ENCODE results near the gene HOXC4.
A peak's percentile ranks its signal among the peaks of the same experiment; 100 is the strongest.

HOXC4 gene

DNA sequence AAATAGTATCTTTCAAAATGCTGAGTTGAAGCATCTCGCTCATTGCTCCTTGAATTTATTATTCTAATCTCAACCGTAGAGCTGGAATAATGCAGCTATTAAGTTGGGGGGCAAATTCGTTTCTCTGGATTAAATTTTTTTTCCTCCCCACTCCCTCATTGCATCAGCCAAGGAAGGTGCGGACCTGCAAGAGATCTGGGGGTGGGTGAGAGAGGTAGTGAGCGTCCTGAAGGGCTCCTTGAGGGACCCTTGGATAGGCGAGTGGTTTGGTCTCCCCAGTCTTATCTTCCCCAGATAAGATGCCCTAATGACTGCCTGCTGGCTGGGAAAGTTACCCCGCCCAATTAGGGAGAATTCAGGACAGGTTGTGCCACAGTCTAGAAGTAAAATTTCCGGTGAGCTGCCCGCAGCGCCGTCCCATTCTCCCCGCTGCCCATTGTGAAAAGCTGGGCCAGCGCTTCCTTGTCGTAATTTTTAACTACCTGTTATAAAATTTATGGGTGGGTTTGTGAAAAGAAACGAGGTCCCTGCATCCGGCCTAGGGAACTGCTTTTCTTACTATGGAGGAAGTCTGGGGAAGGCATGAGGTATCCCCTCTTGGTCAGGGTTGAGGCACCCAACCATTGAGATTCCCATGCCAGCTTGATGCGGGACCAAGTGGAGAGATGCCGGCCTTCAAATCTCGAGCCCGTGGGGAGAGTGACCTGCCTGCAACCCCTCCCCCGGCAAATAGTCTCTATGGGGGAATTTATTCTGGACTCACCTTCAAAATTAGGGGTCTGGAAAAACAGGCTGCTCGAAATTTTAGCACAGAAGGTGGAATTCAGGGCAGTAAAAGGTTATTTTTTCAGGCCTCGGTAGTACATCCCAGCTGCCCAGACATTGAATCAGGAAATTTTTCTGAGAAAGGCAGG, 38.4 kb upstream of the HOXC4 start:
- no peak overlapping the region for H3K4me3 ChIP-seq (ENCODE audit: low read depth, low read length)

DNA sequence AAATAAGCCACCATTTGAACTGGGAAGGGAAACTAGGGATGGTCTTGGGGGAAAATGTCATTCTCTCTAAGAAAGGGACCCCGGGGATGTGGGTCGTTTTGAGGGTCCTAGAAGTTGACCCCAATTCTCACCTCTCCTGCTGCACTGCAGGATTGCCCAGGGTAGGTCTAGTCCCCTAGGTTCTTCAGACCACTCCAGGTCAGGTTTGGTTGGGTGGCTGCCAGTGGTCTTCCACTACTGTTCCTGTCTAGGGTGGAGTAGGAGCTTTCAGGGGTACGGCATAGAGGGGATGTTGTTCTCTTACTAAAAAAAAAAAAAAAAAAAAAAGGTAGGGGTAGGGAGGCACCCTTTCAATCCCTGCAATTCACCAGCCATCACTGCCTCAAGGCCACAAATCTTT, 37.6 kb upstream of the HOXC4 start:
- no peak overlapping the region for H3K4me3 ChIP-seq (ENCODE audit: low read depth, low read length)

DNA sequence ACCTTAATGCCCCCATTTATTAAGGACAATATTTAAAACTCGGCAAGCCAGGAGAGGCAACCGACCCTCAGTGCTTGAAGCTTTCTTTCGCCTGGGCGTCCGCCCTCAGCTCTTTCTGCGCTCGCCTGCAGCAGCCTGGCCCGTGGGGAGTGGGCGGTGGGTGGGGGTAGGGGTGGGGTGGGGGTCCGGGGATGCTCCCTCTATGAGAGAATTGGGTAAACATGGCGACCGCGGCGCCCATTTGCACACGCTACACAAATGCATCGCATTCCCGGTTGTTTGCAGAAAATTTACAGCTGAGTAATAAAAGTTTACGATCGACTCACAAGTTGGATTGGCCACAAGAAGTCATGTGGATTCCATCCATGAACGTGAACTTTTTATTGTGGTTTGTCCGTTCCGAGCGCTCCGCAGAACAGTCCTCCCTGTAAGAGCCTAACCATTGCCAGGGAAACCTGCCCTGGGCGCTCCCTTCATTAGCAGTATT, 37.1 kb upstream of the HOXC4 start:
- H3K4me3 ChIP-seq (ENCODE audit: low read depth, low read length), result no peak overlapping the region

DNA sequence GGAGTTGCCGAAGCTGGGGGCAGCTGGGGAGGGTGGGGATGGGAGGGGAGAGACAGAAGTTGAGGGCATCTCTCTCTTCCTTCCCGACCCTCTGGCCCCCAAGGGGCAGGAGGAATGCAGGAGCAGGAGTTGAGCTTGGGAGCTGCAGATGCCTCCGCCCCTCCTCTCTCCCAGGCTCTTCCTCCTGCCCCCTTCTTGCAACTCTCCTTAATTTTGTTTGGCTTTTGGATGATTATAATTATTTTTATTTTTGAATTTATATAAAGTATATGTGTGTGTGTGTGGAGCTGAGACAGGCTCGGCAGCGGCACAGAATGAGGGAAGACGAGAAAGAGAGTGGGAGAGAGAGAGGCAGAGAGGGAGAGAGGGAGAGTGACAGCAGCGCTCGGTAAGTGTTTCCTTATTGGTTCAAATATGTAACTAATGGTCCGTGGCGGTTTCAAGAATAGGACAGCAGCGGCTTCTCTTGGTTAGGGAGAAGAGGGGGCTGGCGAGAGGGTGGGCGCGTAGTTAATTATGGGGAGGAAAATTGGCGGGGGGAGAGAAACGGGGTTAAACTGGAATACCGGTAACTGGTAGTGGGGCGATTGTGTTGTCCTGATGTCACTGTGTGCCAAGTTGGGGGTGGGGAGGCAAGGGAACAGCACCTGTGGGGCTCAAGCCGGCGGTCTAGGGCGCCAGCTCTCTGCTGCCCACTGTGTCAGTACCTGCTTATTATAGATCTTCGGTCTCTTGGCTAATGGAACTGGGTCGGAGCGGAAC, 36.4 kb upstream of the HOXC4 start:
- H3K4me3 ChIP-seq (ENCODE audit: low read depth, low read length), result no peak overlapping the region

DNA sequence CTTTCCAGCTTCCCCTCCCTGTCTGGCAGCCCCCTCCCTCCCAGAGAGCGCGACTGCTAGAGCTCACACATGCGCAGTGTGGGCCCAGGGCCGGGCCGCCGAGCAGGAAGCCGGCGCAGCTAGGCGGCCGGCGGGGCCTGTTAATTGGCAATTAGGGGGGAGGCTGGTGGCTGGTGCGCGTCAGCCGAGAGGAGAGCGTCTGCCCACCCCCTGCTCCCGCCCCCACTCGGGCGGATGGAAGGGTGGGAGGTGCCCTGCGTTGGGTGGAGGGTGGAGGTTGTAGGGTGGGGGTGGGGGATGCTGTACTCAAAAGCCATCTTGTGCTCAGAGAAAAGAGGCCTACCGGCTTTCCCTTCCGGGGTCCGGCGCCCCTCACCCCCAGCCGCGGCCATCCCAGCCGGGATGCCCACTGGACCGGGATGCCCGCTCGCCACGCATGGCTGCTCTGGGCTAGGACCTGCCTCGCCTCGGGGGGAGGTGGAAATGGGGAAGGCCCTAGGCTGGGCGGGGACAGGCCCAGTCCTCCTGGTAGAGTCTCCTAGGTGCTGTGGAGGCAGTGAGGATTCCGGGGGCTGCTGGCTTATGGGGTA, 35.7 kb upstream of the HOXC4 start:
- peak overlapping the region; percentile 2 for H3K4me3 ChIP-seq (ENCODE audit: low read depth, low read length)

DNA sequence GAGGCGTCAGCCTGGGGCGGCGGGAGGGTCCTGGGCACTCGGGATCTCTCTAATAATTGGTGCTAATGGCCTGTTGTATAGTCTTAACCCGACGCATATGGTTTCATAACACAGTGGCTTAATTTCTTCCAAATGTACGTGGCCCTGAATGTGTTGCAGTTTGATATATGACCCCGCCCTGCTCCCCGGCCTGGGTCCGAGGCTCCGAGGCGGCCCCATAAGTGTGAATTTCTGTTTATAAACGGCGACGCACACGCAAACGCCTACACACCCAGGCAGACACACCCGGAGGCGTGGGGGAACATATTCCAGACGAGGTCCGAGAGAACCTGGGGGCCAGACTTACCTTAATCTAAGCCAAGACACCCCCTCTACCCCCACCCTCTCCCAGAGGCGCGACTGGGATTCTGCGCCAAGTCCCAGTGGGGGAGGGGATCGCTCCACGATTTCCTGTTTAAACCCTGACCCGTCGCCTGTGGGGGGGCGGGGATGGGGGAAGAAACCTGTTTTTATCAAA, 35.1 kb upstream of the HOXC4 start:
- peak overlapping the region; percentile 2 for H3K4me3 ChIP-seq (ENCODE audit: low read depth, low read length)

DNA sequence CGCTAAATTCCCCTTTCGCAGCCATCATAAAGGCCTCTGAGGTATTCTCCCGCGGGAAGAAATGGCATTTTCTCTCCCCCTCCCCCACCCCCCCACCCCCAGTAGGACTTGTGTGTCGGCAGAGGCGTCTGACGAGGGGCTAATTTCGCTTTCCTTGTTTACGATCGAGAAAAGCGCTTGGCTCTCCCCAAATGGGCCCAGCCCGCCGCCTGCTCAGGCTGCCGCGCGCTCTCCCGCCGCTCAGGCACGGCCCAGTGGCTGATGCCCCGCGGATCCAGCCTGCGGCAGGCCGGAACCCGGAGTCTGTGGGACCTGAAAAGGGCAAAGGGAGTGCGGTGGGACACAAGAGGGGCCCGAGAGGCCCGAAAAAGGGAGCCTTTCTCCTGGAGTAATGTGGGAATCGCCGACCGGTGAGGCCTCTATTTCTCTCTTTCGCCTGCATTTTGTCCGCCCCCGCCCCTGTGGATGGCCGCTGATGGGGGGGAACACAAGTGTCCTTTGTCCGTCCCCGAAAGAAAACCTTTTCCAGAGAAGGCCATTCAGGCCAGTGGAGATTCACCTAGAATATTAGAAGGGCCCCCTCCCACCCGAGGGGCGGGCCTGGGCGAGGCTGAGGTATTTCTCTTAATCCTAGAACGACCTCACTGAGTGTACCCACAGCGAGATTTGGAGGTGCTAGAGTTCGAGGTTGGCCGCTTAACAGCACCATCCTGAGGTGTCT, 34.4 kb upstream of the HOXC4 start:
- no peak overlapping the region for H3K4me3 ChIP-seq (ENCODE audit: low read depth, low read length)

DNA sequence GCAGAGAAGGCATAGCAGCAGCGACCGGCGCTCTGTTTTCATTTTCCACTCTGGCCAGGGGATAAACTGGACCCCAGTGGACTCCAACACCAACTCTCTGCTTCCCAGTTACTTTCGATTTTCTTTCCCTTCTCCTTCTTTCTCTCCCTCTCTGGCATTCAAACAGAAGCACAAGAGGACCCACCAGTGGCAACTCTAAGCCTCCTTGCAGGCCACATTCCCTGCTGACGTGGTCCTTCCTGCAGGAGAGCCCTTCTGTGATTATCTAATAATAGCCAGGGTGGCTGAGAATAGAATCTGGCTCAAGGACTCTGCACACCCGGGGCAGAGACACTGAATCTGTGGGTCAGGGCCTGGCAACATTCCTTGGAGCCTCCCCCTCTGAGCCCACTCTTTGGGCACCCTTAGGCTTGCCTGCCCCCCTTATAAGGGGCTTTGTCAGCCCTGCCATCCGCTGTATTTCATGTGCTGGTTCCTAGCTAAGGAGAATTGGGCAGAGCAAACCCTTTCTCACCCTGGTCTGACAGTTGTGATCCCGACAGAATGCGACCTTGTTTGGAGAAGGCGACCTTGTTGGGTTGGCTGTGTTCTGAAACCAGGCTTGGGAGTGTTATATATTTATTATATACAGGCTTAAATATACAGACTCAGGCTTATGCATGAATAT, 33.6 kb upstream of the HOXC4 start:
- H3K4me3 ChIP-seq (ENCODE audit: low read depth, low read length), result no peak overlapping the region

DNA sequence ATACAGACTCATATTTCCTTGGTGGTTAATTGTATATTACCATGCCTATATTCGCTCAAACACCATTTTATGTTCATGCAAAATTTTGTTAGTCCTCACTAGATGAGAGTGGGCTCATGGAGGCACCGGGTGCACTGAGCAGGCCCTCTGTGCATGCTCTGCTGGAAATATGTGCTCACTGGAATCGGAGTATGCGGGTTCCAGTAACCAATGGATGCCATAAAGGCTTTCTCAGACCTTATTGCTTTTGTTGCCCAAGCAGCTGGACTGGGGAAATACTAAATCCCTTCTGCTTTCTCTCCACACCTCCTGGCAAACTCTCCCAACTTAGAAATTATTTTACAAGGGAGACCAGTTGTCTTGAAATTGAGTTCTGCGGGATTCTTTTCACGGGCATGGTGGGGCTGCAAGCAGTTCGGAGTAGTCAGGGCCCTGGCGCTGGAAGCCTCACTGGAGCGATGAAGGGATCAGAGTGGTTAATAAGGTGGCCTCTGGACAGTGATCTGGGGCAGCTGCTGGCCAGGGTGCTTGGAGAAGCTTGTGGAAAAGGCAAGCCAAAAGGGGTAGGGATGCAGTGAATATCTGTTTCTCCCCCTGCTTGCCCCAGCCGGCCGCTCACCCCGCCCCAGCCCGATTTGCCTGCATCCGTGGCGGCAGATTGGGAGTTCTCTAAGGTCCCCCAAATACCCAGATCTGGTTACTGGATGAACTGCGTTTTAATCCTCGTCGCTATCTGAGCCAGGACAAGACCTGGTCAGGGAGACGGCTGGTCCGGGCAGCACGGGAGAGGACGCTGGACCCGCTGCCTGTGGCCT, 32.8 kb upstream of the HOXC4 start:
- no peak overlapping the region for H3K4me3 ChIP-seq (ENCODE audit: low read depth, low read length)

DNA sequence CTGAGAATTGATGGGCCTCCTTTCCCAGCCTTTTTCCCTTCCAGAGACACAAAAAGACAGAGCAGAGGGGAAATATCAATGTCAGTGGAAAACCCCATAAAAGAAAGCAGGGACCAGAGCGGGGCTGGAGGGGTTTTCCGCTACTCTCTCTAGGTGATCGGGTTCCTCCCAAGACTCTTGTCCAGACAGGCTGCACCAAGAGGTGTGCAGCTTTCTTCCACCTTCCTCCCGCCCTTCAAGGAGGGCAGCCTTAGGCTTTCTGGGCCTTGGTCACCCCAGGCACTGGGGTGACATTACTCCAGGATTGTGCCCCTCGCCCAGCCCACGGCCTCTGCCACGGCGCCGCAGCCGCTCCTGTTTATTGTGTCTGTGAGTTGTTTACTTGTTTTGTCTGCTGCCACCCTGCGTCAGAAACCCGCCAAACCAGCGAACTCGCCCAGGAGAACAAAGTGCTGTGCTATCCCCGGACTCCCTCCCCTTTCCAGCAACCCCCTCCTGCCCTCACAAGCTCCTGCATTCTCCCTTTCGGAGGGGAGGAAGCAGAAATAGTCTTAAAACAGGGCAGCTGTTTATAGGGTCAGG, 32.1 kb upstream of the HOXC4 start:
- no peak overlapping the region for H3K4me3 ChIP-seq (ENCODE audit: low read depth, low read length)

DNA sequence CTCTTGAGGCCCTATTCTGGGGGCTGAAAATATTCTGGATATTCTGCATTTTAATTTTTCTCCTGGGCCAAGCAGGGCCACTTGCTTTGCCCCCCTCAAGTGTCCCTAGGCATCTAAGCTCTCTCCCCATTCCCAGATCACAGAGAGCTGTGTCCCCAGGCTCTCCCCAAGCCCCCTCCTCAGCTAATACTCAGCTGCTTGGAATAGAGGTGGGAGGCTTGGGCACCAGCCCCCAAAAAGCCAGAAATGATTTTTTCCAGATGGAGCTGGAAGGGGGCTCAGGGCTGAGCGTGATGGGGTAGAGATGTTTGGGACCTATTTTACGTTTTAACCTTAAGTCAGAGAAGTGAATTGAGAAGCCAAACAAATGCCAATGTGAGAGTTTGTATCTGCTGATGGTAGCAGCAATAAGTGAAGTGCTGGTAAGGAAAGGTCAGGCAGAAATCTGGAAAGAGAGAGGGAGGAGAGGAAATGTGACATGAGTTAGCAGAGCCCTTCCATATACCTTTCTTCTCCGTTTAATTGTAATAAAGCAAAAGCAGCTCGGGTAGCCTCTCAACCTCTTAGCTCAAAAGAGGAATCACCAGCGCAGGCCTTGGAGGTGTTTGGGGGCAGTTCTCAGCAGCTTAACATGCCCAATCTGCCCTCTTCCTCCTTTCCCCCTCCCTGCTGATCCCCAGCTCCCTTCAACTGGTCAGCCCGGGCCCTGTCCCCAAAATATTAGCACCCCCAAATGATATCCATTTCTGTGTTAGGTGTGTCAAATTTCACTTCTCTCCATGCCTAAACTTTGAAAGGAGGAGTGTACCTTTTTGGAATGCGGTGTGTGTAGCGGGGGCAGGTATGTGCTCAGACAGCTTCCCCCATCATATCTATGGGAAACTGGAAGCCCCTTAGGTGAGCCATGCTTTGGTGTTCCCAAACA, 30.4 kb upstream of the HOXC4 start:
- no peak overlapping the region for H3K4me3 ChIP-seq (ENCODE audit: low read depth, low read length)

DNA sequence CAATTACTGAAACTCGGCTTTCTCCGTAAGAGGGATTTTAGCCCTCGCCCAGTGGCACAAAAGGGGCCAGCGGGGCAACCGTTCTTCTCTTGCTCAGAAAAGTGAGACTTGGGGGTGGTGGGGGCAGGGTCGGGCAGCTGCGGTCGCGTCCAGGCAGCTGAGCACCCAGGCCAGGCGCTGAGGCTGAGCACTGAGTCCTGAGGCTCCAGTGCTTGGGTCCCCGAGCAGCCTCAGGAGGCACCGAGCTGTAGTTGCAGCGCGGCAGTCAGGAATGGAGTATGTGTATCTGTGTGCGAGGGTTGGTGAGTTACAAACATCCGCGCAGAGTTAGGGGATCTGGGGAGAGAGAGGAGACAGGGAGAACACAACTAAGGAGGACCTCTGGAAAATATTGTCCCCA, 29.5 kb upstream of the HOXC4 start:
- no peak overlapping the region for H3K4me3 ChIP-seq (ENCODE audit: low read depth, low read length)

DNA sequence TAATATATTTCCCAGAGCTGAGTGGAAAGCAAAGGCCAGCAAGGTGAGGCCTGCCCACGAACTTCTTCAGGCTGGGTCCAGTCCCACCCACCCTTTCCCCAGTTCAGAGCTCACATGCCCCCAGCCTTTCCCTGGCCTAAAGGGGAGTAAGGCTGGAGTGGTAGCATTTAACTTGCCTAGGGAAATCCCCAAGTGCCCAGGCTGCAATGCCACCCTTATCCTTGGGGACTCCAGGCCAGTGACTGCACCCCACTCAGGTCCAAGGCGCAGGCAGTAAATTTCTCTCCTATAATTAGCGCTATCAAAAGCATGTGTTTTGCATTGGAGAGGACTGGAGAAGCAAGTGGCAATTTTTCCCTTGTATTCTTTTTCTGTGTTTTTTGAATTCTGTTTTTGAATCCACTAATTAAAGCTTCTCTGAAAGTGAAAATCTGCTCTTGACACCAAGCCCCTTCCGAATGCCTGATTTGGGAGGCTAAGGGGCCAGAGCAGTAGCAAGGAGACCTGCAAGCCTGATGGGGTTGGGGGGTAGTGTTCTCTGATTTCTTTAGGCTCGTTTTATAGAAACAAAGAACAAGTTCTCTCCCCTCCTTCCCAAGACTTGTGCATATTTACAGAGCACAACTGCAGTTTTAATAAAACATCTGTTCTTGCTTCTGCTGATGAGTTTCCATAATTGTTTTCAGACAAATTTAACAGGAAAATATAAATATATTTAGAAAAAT, 28.9 kb upstream of the HOXC4 start:
- H3K4me3 ChIP-seq (ENCODE audit: low read depth, low read length), result no peak overlapping the region

DNA sequence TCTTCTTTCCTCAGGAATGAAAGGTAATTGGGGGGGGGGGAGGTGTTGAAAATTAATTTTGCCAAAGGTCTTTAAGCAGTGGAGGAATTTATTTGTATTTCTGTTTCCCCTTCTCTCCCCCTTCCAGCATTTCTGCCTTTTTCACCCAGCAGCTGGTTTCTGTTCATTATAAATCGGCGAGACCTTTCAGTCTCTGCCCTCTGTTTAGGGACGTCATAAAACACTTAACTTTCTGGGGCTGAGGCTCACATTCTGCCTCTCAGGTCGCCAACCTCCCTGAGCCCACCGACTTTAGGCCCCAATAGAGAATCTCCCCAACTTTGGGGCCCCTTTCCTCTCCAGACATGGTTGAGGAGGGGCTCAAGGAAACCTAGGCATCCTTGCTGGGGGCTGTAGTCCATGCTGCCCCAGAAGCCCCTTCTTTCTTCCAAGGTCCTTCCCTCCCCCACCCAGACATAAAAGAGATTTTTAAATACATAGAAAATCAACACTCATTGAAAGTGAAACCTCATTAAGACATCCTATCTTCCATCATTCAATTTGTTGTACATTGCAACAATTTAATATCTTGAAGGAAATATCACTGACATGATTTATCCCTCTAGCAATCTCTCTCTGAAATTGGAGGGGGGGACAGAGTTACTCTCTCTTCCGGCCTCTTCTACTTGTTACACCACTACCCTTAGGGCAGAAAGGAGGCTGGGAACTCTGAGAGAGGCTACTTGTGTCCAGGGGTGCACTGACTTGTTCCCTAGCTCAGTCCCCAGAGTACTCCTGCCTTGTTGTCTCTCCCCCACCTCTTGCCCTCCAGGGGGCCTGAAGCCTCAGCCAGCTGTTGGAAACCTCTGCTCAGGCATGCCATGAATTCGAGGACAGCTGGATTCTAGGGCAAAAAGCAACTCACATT, 27.9 kb upstream of the HOXC4 start:
- H3K4me3 ChIP-seq (ENCODE audit: low read depth, low read length), result no peak overlapping the region

DNA sequence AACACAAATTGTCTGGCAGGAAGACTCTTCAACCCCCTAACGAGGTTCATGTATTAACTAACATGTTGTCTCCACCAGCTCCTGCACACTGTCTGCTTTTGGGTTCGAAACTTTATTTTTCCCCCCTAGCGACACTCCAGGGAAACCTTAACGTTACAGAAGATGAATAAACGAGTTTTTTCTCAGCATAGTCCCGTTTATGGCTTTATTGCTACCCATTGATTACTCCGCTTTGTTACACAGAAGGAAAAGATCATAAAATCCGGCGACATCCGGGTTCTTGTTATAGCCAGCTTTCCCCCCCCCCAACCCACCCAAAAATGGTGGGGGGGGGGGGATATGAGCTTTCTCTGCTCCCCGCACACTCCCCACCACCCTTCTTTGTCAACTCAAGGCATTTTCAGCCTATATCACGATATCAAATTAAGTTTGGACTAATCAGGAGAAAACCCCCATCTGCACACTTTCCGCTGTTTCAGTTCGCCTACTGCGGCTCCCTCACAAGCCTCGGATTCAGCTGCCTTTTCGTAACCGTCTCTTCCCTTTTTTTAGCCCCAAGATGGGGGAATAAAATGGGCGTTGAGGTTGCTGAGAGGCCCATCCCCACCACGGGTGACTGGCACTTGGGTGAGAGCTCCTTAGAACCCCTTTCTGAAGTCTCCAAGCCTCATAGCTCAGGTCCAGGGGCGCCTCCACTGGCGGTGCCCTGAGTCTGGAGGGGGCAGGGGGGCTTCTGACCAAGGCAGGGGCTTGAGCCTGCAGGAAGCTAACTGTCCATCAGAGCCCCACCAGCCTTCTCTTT, 26.8 kb upstream of the HOXC4 start:
- no peak overlapping the region for H3K4me3 ChIP-seq (ENCODE audit: low read depth, low read length)

DNA sequence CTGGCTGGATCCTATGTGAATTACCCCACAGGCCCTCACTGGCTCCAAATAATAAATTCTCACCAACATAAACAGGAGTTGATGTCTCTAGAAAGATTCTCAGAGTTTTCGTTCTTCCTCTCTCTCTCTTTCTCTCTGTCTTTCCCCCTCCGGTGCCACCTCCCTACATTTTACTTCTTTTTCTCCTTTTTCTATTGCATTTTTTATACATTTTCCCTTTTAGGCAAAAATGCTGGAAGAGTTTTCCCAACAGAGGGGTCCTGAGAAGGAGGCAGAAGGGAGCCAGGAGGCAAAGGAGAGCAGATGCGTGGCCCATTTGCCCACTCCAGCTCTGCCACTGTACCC, 26.2 kb upstream of the HOXC4 start:
- no peak overlapping the region for H3K4me3 ChIP-seq (ENCODE audit: low read depth, low read length)
